Nephron (organoid): Measurements from ENCODE around the gene XPR1.

Experiments used
- H3K27ac Mint-ChIP-seq, 3 experiments: 2 replicates each; pipeline ENCODE4 v1.8.0; 2020; ENCODE audit warnings: mixed read lengths in 3 of 3, mild to moderate bottlenecking in 2 of 3, moderate library complexity in 1 of 3
- H3K27me3 Mint-ChIP-seq: 2 replicates; pipeline ENCODE4 v1.8.0; 2021; ENCODE audit warnings: low read depth, mild to moderate bottlenecking, moderate library complexity, mixed read lengths
- H3K36me3 Mint-ChIP-seq: 2 replicates; pipeline ENCODE4 v1.8.0; 2020; ENCODE audit warnings: low read depth, mixed read lengths
- H3K4me1 Mint-ChIP-seq: 2 replicates; pipeline ENCODE4 v1.8.0; 2020; ENCODE audit warnings: mixed read lengths
- H3K4me3 Mint-ChIP-seq, 3 experiments: 2 replicates each; pipeline ENCODE4 v1.8.0; 2020; ENCODE audit warnings: mild to moderate bottlenecking in 3 of 3, mixed read lengths in 3 of 3, moderate library complexity in 2 of 3
- H3K9me3 Mint-ChIP-seq: 2 replicates; pipeline ENCODE4 v1.8.0; 2020; ENCODE audit warnings: mixed read lengths
- TF ChIP-seq, protein P1 (sequence below), 3 experiments: fragments of 200-600 bp; sonication (generic); IDR thresholded peaks; one replicate each; pipeline ENCODE4 v1.5.0; 2021; ENCODE audit warnings: antibody characterized with exemption in 3 of 3; ENCODE audit not compliant: unreplicated experiment in 3 of 3

XPR1 gene

DNA sequence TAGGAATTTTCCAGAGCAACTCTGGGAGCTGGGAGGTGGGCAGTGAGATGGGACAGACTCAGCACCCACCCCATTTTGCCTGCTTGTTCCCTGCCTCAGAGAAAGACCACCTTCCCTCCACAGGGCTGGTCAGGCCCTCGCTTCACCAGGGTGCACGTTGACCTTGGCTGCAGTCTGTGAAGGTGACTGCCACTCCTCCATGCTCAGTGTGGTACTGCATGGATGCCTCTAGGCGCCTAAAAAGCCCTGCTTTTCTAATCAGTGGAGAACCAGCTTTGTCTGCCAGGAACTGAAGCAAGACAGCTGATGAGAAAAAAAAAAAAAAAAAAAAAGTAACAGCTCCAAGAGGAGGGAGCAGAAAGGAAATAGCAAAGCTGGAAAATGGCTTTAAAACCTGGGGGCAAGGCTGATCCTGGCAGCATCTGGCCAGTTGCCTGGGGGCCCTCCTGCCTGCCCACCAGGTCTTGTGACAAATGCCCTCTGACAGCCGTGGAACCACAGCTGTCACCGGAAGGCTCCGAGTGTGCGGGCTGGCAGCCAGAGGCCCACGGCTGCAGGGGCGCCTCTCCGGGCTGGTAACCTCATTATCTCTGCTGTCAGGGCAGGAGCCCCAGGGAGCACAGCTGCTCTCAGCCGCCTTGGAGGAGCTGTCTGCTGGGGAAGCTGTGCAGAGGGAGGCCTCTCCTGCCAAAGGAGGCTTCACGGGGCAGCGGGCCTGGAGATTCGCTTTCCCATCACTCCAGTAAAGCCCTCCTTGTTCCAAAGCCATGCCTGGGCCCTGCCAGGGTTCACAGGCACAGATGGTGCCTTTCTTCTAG, 294.6 kb downstream of the XPR1 start:
- TF ChIP-seq, protein P1, sequence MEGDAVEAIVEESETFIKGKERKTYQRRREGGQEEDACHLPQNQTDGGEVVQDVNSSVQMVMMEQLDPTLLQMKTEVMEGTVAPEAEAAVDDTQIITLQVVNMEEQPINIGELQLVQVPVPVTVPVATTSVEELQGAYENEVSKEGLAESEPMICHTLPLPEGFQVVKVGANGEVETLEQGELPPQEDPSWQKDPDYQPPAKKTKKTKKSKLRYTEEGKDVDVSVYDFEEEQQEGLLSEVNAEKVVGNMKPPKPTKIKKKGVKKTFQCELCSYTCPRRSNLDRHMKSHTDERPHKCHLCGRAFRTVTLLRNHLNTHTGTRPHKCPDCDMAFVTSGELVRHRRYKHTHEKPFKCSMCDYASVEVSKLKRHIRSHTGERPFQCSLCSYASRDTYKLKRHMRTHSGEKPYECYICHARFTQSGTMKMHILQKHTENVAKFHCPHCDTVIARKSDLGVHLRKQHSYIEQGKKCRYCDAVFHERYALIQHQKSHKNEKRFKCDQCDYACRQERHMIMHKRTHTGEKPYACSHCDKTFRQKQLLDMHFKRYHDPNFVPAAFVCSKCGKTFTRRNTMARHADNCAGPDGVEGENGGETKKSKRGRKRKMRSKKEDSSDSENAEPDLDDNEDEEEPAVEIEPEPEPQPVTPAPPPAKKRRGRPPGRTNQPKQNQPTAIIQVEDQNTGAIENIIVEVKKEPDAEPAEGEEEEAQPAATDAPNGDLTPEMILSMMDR (IDR thresholded peaks at IDR 0.05; ENCODE audit: unreplicated experiment in 3 of 3), result no peak
- H3K4me1 Mint-ChIP-seq, result peaks cover 84% of the 10 kb centered on the region
- peaks cover 3% of the 10 kb centered on the region for H3K36me3 Mint-ChIP-seq
- H3K4me3 Mint-ChIP-seq, result peak overlapping the region; percentile 34 to 63 (median 41)
- H3K9me3 Mint-ChIP-seq, result no peaks in the 10 kb centered on the region
- H3K27ac Mint-ChIP-seq, result peak overlapping the region; percentile 96 to 97 (median 96)
- peaks cover 10% of the 10 kb centered on the region for H3K27me3 Mint-ChIP-seq

DNA sequence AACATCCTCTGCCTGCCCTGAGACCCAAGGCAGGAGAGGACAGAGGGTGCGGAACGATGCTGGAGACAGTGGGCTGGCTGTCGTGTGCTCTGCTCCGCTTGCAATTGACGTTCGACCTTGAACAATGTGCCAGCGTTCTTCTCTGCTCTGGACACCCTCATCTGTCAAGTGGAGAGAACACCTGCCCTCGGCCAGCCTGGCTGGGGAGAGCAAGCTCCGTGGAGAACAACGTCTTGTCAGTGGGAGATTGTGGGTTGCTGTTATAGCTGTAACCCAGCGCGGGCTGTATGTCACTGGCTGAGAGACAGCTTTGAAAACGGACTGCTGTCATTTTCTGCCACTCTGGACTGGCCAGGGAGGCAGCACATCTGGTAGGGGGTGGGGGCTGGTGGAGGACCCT, 295.5 kb downstream of the XPR1 start:
- Mint-ChIP-seq H3K27ac (peak overlapping the region; percentile 88 to 97 (median 96)), H3K27me3 (peaks cover 10% of the 10 kb centered on the region), H3K4me3 (peak overlapping the region in 1 of 3 experiments; percentile 51), H3K36me3 (peaks cover 3% of the 10 kb centered on the region), H3K4me1 (peaks cover 80% of the 10 kb centered on the region), H3K9me3 (no peaks in the 10 kb centered on the region)
- TF ChIP-seq, protein P1 (IDR thresholded peaks at IDR 0.05; ENCODE audit: unreplicated experiment in 3 of 3), result no peak

DNA sequence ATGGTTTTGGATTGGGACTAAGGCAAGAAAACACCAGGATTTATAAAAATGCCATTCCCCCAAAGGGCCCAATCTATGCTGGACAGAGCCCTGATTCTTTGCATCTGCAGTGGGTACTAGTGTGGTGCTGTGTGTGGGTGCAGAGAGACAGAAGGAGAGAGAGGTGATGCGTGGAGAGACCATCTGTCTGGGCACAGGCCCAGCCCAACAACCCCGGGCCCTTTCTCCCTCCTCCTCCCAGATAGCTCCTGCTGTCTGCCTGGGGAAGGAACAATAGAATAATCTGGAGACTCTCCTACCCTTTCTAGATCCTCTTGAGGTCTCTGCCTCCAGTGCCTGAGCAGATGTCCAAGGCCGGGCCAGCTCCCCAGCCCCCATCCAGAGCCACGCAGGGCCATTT, 296.0 kb downstream of the XPR1 start:
- Mint-ChIP-seq H3K9me3 (no peaks in the 10 kb centered on the region), H3K27ac (peak overlapping the region; percentile 88 to 97 (median 96)), H3K4me1 (peaks cover 77% of the 10 kb centered on the region), H3K27me3 (peaks cover 10% of the 10 kb centered on the region), H3K4me3 (peak overlapping the region in 1 of 3 experiments; percentile 51), H3K36me3 (peaks cover 3% of the 10 kb centered on the region)
- TF ChIP-seq, protein P1 (IDR thresholded peaks at IDR 0.05; ENCODE audit: unreplicated experiment in 3 of 3), result no peak

DNA sequence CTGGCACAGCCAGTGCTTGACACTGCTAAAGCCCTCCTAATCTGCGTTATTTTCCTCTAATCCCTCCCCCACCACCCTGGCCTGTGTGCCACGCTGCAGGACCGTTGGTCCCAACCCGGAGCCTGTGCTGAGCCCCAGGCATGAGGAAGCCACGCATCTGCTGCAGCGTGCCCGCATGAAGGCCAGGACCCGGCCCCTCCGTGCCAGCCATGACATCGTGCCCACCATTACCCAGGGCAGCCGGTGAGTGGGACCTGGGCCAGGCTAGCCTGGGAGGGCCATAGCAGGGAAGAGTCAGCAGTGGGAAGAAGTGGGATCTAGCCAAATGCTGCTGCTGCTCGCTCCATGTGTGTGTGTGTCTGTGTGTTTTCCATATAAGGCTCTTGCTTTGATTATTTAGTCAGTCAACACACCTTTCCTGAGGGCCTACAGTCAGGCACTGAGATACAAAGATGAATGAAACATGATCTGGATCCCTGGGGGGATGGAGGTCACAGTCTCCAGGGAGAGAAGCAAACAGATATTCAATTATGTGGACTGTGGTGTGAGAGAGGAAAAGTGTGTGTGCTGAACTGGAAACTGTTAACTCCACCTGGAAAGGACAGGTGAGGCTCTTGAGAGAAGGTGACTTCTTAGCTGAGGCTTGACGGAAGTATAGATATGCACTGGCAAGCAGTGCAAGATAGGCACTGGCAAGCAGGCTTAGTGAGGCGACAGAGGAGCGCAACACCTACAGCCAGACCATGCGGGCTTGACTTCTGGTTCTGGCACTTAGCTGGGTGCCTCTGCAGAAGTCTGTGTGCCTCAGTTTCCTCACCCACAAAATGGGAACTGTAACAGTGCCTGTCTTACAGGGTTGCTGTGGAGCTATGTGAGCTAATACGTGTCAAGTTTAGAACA, 296.8 kb downstream of the XPR1 start:
- H3K27ac Mint-ChIP-seq, result peak overlapping the region; percentile 68 to 97 (median 74)

DNA sequence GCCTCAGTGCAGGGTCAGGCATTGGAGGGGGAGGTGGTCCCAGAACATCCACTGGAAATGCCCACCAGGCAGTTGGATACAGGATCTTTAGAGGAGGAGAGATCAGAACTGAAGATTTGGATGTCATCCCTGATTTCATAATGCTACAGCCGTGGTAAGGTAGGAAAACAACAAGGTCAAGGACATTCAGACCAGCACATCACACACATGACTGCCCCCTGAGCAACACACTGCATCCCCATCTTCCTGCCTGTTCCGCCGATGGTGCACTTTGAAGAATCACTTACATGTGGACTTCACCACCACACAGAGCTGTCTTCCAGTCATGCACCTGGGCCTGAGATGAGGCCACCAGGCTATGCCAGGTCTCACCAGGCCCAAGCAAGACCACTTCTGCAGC, 297.6 kb downstream of the XPR1 start:
- TF ChIP-seq, protein P1 (IDR thresholded peaks at IDR 0.05; ENCODE audit: unreplicated experiment in 3 of 3), result no peak
- Mint-ChIP-seq H3K36me3 (peaks cover 9% of the 10 kb centered on the region), H3K4me1 (peaks cover 63% of the 10 kb centered on the region), H3K4me3 (no peak overlapping the region), H3K27me3 (peaks cover 3% of the 10 kb centered on the region), H3K27ac (peak overlapping the region; percentile 34 to 97 (median 67)), H3K9me3 (no peaks in the 10 kb centered on the region)

More for the DNA sequence above, 296.8 kb downstream of the XPR1 start:
- H3K4me3 Mint-ChIP-seq, result peak overlapping the region in 1 of 3 experiments; percentile 59
- no peaks in the 10 kb centered on the region for H3K9me3 Mint-ChIP-seq
- peaks cover 69% of the 10 kb centered on the region for H3K4me1 Mint-ChIP-seq
- TF ChIP-seq, protein P1 (IDR thresholded peaks at IDR 0.05; ENCODE audit: unreplicated experiment in 3 of 3), result no peak
- H3K27me3 Mint-ChIP-seq, result peaks cover 8% of the 10 kb centered on the region
- H3K36me3 Mint-ChIP-seq, result peaks cover 8% of the 10 kb centered on the region
